Measurements from ENCODE around the gene ABCA7.
"Not testable (repeated sequence)": the region's sequence is repeated elsewhere in the genome, so short reads cannot be mapped to it uniquely, and the experiment has no call there.

ABCA7 gene

DNA sequence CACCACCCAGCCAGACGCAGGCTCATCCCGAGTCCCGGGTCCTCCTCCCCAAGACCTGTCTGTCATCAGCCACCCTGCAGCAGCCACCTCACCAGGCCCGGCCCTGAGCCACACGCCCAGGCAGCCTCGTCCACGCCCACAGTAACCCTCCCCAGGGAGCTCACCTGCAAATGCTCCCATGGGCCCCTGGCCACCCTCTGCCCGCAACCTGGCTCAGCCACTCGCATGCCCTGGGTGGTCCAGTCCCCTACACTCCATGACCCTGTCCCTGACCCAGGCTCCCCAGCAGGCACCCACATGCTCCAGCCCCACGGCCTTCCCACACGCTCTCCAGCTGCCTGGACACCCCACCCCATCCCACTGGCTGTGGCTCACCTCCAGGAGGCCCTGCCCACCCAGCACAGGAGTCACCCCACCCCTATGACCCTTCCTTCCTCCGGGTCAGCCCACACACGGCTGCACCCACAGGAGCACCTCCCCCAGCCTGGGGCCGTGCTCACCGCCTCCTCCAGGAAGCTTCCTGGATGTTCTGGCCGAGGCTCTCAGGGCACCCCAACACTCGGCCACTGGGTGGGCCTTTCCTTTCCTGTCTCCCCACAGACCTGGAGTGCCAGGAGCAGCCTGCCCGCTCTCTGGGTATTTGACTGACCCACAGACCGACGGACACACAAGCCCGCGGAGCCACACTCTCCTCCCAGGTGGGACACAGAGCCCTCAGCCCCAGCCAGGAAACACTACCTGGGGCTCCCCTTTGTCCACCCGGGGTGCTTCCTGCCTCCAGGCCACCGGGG is 22.6 kb upstream of the ABCA7 start:
- no peak for DNase-seq (ENCODE audit: low read depth, low spot score)

DNA sequence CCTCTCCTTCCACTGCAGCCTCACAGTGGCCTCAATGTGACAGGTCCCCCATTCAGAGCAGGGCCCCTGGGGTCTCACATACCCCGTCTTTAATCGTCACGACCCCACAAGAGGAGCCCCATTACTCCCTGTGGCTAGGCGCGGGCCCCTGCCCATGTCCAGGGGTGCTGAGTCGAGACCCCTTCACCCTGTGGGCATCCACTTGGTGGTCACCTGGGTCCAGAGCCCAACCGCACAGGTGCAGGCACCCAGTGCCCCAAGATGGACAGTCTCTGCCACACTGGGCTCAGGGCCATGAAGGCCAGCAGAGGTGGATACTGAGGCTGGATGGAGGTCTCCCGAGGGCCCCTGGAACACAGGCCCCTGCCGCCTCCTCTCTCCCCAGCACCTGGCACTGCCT is 22.0 kb upstream of the ABCA7 start:
- no peak for DNase-seq (ENCODE audit: low read depth, low spot score)

DNA sequence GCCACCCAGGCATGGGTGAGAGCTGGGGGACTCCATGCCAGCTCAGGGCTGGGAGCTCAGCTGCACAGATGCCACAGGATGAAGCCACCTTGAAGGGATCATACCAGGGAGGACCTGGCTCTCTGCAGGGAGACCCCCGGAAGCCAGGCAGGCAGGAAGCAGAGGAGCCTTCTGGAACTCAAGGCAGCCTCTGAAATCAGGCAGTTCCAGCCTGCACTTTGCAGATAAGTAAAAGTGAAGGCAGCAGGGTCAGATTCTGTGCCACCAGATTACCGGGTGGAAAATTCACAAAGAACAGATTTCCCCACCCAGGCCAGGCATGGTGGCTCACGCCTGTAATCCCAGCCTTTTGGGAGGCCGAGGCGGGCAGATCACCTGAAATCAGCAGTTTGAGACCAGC is 21.5 kb upstream of the ABCA7 start:
- no peak for DNase-seq (ENCODE audit: low read depth, low spot score)

DNA sequence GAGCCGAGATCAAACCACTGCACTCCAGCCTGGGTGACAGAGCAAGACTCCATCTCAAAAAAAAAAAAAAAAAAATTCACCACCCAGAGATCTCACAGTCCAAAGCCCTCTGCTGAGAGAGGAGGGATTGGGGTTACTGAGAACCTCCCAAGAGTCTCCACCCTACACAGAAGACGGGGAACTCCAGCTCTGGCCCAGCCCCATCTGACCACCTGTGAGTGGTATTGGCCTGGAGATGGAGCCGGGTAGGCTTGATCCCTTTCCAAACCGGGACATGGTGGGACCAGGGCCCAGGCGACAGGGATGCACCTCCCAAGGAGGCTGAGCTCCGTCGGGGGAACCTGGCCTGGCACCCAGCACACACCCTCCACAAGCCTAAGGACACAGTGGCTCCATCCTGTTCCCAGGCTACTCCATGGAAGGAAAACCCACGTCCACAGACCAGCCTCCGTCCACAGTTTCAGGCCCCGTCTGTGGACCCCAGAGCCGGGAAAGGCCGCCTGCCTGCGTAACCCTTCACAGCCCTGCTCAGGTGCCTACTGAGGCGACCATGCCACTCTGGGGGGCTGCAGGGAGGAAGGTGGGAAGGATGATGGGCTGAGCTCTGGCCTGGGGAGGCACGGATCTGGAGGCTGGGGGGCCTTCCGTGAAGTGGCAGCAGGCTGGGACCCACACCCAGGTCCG is 20.8 kb upstream of the ABCA7 start:
- no peak for DNase-seq (ENCODE audit: low read depth, low spot score)

DNA sequence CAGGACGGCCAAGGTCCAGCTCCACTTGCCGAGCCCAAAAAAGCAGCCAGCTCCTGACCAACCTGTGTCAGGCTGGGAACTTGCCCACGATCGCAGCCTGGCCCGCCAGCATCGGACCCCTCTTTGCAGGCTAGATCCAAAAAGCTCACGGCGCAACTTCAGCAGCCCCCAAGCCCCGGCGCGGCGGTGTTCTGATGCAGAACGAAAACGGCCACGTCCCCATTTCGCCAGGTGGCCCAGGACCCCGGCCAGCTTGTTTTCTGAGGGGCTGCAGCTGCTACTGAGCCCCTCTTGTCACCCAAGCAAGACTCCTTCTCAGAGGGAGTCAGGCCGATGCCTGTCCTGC is 20.3 kb upstream of the ABCA7 start:
- no peak for DNase-seq (ENCODE audit: low read depth, low spot score)

DNA sequence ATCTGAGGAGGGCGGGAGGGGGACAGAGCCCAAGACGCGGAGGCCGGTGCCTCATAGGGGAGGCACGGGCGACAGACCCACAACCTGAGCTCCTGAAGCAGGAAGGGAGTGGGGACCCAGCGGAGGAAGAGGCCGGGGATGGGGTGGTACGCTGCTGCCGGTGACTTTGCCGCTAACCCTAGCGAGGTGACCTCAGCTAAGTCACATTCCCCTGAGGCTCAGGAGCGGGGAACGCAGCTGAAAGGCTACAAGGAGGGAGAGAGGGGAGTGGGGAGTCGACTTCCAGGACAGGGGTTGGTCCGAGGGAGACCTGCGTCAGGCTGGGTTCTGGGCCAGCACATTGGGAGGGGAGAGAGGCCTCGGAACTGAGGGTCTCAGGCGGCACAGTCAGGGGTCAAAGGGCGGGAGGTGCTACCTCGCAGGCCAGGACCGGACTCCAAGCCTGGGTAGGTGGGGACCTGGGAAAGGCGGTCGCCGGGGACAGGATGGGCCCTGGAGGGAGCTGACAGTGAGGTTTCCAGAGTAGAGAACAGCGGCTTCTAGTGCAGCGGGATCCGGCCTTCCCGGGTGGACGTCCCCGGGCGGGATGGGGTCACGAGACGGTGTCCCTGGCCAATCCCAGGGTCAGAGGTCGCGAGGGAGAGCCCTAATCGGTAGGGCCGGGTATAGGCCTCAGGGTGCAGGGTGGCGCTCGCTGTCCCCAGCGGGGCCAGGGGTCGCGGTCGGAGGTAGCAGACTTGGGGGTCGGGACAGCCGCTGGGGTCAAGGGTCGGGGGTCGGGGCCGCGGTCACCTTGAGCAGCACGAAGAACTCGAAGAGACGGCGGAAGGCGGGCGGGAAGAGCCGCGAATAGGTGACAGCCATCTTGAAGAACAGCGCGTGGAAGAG is 19.7 kb upstream of the ABCA7 start:
- no peak for DNase-seq (ENCODE audit: low read depth, low spot score)

DNA sequence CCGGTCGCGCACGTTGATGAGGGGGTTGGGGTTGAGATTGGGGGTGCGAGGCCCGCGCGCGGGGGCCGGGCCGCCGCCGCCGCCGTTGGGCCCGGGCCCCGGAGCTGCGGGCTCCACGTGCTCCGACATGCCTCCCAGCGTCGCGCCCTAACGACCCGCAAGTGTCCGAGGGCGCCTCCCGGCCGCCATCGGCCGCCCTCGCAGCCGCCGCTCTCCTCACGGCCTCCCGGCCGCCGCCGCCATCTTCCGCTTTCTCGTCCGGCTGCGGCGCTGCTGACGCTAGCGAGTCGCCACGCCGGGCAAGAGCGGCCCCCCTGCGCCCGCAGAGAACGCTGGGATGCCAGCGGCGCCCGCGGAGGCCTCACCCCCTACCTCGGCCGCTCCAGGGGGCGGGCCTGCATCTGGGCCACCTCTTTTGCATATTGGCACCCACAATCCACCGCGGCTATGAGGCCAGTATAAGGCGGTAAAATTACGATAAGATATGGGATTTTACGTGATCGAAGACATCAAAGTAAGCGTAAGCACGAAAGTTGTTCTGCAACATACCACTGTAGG is 19.0 kb upstream of the ABCA7 start, which contains the start of gene TMEM259:
Gene TMEM259 (minus strand): TSS at position 256 of the 558 bp plus-strand sequence. CDS start 127 bp downstream, at position 129.
- peak; percentile 98 for DNase-seq (ENCODE audit: low read depth, low spot score)

DNA sequence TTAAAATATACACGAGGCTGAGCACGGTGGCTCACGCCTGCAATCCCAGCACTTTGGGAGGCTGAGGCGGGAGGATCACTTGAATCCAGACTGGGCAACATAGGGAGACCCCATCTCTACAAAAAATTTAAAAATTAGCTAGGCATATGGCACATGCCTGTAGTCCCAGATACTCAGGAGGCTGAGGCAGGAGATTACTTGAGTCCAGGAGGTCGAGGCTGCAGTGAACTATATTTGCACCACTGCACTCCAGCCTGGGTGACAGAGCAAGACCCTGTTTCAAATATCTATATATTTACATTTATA is 16.1 kb upstream of the ABCA7 start:
- not testable (repeated sequence) for DNase-seq (ENCODE audit: low read depth, low spot score)

DNA sequence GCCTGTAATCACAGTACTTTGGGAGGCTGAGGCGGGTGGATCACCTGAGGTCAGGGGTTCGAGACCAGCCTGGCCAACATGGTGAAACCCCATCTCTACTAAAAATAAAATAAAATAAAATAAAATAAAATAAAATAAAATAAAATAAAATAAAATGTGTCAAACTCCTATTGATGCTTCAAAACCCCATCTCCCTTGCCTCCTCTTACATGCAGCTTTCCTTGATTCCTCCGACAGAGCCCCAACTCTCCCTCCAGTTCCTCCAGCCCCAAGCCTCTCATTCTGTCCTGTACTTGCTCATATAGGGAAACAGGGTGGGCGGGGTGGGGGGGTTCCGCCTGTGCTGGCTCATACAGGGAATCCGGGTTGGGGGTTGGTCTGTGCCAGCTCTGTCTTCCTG is 14.8 kb upstream of the ABCA7 start:
- DNase-seq (ENCODE audit: low read depth, low spot score): not testable (repeated sequence)

DNA sequence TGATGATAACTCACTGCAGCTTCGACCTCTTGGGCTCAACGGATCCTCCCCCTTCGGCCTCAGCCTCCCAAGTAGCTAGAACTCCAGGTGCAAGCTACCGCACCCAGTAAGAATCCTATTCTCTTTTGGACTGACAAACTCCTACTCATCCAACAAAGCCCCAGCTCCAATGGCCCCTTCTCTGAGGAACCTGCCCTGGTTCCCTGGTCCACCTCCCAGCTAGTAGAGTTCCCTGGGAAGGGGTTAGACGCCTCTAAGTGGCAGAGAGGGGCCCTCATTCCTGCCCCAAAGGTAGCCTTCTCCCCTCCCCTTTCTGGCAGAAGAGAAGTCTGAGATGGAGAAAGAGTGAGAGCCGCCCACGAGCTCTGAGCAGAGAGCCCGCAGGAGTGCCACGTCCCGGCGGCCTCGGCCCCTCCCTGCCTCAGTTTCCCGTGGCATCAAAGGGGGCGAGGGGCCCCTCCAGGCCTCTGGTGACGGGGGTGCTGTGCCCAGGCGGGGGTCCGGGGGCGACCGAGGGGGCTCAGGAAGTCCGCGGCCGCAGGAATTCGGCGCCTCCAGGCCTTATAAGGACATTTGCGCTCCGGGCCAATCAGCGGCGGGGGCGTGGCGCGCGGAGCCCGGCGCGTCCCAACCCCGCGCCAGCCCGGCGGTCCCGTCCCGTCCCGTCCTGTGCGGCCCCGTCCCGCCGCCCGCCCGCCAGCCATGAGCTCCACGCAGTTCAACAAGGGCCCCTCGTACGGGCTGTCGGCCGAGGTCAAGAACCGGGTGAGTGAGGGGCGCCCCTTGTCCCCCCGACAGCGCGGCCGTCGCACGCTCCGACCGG is 13.7 kb upstream of the ABCA7 start, which contains the start of gene CNN2:
Gene CNN2 (plus strand): TSS at position 649 of the 823 bp plus-strand sequence. CDS start 54 bp downstream, at position 703.
- DNase-seq (ENCODE audit: low read depth, low spot score): peak; percentile 88

DNA sequence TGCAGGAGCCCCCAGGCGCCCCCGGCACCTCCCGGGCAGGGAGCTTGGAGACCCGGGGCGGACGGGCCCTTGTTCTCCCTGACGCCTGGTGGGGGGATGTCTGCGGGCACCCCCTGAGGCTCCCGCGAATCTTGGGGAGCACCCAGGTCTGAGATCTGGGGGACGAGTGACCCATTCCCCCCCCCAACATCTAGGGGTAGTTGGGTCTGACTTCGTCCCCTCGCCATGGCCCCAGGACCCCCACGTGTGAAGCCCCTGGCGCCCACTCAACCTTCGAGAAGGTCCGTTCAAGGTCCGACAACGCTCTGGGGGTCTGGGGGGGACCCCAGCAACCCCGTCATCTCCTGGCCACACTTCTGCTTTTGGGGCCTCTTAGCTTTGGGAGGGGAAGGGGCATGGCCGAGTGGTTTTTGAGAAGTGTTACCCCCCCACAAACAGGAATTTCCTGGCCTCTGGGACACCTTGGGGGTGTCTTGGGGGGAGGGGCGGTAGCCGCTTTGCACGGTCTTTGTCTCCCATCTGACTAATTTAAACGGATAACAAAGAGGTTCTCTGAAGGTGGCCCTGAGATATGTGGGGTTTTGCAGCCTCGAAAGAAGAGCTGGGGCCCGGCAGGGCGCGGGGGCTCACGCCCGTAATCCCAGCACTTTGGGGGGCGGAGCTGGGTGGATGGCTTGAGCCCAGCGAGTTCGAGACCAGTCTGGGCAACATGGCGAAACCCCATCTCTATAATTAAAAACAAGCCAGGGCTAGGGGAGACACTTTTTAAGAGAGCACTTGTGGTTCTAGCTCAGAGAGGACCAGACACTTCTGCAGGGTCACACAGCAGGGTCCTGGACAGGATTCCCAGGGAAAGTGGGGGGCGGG is 12.9 kb upstream of the ABCA7 start:
- DNase-seq (ENCODE audit: low read depth, low spot score): no peak

DNA sequence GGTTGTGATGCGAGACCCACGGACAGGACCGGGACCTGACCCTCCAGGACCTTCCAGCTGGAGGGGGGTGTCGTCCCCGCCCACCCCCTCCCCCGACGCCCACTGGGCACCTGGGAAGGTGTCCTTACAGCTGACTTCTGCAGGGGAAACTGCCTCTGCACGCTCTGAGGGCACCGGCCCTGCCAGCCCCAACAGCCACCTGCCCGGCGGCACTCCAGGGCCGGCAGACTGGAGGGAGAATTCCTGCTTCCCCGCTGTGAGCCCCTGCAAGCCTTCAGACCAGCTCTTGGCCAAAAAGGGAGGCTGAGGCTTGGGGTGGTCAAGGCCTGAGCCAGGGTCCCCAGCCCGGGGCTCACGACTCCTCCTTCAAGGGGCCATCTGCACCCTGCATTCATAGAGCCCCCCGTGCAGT is 12.3 kb upstream of the ABCA7 start:
- DNase-seq (ENCODE audit: low read depth, low spot score): peak; percentile 56

DNA sequence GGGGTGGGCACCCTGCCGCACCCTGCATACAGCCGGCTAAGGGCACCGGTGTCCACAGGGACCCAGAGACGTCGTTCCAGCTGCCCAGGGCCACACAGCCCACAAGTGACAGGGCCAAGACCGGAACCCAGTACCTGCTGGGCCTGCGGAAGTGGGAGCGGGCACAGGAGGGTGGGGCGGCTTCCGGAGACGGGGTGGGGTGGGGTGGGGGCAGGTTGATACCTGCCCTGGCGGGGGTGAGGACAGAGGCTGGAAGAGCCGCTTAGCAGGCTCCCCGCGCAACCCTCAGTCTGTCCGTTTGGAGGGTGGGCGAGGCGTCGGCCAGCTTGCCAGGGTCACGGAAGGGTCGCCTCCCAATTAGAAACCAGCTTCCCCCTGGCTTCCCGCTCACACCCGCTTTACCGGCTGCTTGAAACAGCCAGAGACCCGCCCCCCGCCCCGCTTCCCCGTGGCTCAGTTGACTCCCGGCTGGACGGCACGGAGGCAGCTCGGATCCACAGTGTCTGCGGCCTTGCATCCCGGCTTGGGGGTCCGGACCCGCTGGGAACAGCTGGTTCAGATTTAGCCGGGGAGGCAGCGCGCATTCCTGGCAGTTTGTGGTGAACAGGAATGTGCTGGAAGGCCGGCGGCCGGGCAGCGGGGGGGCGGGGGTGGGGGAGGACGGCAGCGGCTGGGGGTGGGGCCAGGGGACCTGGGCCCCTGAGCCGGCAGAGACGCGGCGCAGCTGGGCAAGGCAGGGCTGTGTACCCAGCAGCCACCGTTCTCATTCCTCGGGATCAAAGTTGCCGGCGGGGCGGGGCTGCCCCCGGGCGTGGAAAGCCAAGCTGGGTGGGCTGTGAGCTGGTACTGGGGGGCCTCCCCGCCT is 11.6 kb upstream of the ABCA7 start:
- peak; percentile 88 for DNase-seq (ENCODE audit: low read depth, low spot score)

DNA sequence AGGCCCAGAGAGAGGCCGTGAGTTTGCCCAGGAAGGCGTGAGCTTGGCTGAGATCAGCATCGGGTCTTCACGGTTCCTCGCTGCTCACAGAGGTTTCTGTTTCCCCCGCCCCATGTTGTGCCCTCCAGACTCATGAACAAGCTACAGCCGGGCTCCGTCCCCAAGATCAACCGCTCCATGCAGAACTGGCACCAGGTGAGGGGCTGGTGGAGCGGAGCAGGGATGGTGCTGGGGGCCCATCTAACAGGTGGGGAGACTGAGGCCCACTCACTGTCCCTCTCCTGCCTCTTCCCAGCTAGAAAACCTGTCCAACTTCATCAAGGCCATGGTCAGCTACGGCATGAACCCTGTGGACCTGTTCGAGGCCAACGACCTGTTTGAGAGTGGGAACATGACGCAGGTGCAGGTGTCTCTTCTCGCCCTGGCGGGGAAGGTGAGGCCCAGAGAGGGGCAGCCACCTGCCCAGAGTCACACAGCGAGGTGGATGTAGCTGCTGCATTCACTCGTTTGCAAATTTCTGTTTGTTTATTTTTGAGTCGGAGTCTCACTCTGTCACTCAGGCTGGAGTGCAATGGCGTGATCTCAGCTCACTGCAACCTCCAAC is 7.5 kb upstream of the ABCA7 start:
- no peak for DNase-seq (ENCODE audit: low read depth, low spot score)

DNA sequence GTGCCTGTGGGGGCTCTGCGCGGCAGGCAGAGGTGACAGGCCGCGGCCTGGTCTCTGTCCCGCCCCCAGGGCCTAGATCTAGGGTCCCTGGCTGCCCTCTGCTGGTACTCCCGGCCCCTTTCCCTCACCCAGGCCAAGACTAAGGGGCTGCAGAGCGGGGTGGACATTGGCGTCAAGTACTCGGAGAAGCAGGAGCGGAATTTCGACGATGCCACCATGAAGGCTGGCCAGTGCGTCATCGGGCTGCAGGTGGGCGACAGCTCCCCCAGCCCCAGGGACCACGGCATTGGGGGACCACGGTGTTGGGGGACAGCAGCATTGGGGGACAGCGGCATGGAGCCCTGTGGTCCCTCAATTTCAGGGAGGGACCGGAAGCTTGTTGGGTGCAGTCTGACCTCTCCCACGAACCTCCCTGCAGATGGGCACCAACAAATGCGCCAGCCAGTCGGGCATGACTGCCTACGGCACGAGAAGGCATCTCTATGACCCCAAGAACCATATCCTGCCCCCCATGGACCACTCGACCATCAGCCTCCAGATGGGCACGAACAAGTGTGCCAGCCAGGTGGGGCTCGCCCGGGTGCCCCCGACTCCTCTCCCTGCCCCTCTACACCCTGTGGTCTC is 3.8 kb upstream of the ABCA7 start:
- DNase-seq (ENCODE audit: low read depth, low spot score): no peak

DNA sequence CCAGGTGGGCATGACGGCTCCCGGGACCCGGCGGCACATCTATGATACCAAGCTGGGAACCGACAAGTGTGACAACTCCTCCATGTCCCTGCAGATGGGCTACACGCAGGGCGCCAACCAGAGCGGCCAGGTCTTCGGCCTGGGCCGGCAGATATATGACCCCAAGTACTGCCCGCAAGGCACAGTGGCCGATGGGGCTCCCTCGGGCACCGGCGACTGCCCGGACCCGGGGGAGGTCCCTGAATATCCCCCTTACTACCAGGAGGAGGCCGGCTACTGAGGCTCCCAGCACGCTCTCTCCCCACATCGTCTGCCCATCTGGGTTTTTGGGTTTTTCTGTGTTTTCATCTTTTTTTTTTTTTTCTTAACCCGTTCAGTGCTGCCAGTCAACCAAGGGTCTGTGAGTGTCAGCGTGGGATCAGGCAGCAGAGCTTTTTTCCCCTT is 2.3 kb upstream of the ABCA7 start:
- DNase-seq (ENCODE audit: low read depth, low spot score): no peak

DNA sequence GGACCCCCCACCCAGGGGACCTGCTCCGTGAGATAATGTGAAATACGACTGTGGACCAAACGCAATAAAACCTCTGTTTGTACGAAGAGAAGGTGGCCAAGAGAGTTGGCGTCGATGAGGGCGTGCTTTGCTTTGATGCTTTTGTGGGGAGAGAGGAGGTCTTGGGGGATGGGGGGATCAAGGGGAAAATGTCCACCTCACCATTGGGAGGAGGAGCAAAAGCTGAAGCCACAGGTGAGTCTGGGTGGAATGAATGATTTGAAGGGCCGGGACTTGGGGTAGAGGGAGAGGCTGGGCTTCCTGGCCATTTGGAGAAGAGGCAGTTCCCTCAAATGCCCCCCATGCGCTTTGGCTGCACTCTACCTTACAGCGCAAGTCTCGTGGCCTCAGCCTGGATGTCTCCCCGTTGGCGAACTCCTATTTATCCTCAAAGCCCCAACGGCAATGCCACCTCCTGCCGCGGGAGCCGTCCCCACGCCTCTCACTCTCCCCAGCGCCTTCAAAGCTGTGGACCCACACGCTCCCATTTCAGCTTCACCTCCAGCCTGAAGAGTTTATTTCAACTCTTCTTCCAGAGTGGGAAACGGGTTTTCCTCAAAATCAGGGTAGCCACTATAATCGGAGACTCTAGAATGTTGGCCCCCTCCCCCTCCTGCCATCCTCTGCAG is 795 bp upstream of the ABCA7 start:
- peak; percentile 24 for DNase-seq (ENCODE audit: low read depth, low spot score)

All from ELF-1 (cell line).